HepG2 (cell line): ENCODE data around the gene PPAT. TPM values are rescaled to one million over a fixed set of nuclear protein-coding genes. Genes with fewer than 3 reads are reported as not detected.

ENCODE experiments used
- ATAC-seq: fragments of 200-7000 bp; cut with Tn5 transposase; 3 replicates; pipeline ENCODE4 v1.9.1; 2020; ENCODE audit warnings: mild to moderate bottlenecking, moderate library complexity
- BruUV-seq: library from RNA; stranded (reverse); fragments of 400-500 nt; replicated peaks from 2 replicates; lab custom pipeline; 2021; lab: Mats Ljungman, UMichigan
- CTCF ChIA-PET: fragments of 300-600 bp; formaldehyde crosslinking; extraction: SDS; loops from one replicate; lab custom pipeline; 2021; ENCODE audit warnings: low total read pairs, inconsistent platforms, low intra/inter-chr PET ratio; lab: Yijun Ruan, JAX
- POLR2A ChIA-PET: fragments of 350-600 bp; sonication (Branson Sonifier 250); formaldehyde crosslinking; loops from one replicate; lab custom pipeline; 2020; ENCODE audit warnings: antibody characterized with exemption, inconsistent platforms; lab: Yijun Ruan, JAX
- DNase-seq: peaks from one replicate; pipeline ENCODE4 v3.0.0-alpha.2; 2015; ENCODE audit warnings: low spot score
- FAIRE-seq: peaks from 3 replicates; lab custom pipeline; 2011; peaks lifted over from hg19 to GRCh38; lab: Jason Lieb, UNC
- H2AFZ ChIP-seq: one replicate; pipeline ENCODE4 v1.6.1; 2011; ENCODE audit warnings: low read length, inconsistent platforms
- H3K27ac ChIP-seq: fragments of 300-600 bp; 3 replicates; pipeline ENCODE4 v1.8.0; 2011; ENCODE audit warnings: mixed run types, mild to moderate bottlenecking, mixed read lengths, low read length, inconsistent platforms; ENCODE audit not compliant: insufficient read depth; ENCODE audit errors: extremely low read length
- H3K27me3 ChIP-seq, 2 experiments: fragments of 200-600 bp in 1 of 2; 2 replicates in 1 of 2; 3 replicates in 1 of 2; pipeline versions ENCODE4 v1.6.0 to v1.8.0; 2011; ENCODE audit warnings: low read length in 2 of 2, mild to moderate bottlenecking in 2 of 2, moderate library complexity in 2 of 2, inconsistent platforms in 1 of 2; ENCODE audit not compliant: insufficient read depth in 2 of 2, control insufficient read depth in 1 of 2
- H3K36me3 ChIP-seq, 2 experiments: fragments of 200-600 bp in 1 of 2; replicated peaks in 1 of 2; 2 replicates in 1 of 2; 3 replicates in 1 of 2; pipeline versions ENCODE4 v1.5.1 to v1.8.0; 2011; ENCODE audit warnings: low read length in 2 of 2, inconsistent platforms in 1 of 2; ENCODE audit not compliant: insufficient read depth in 2 of 2, control insufficient read depth in 1 of 2
- H3K4me1 ChIP-seq: 2 replicates; pipeline ENCODE4 v1.5.1; 2012; ENCODE audit warnings: low read length, inconsistent platforms; ENCODE audit not compliant: insufficient read depth
- H3K4me2 ChIP-seq: 2 replicates; pipeline ENCODE4 v1.6.0; 2011; ENCODE audit warnings: low read depth, low read length, inconsistent platforms
- H3K4me3 ChIP-seq, 3 experiments: fragments of 200-600 bp in 1 of 3; sonication (generic), shearing (Covaris generic) in 1 of 3; replicated peaks in 1 of 3; 2 replicates each; pipeline ENCODE4 v1.5.1; 2011 to 2016; ENCODE audit warnings: low read length in 3 of 3, inconsistent platforms in 2 of 3, low read depth in 2 of 3, mild to moderate bottlenecking in 2 of 3, control low read depth in 1 of 3, mixed read lengths in 1 of 3; ENCODE audit not compliant: insufficient read depth in 1 of 3
- H3K79me2 ChIP-seq: one replicate; pipeline ENCODE4 v1.6.1; 2011; ENCODE audit warnings: low read length, inconsistent platforms; ENCODE audit not compliant: insufficient read depth
- H3K9ac ChIP-seq: 2 replicates; pipeline ENCODE4 v1.6.0; 2011; ENCODE audit warnings: mild to moderate bottlenecking, low read depth, low read length, inconsistent platforms; ENCODE audit not compliant: insufficient read depth
- H3K9me3 ChIP-seq: 2 replicates; pipeline ENCODE4 v1.5.1; 2012; ENCODE audit warnings: mild to moderate bottlenecking, low read length
- H4K20me1 ChIP-seq: 2 replicates; pipeline ENCODE4 v1.6.0; 2011; ENCODE audit warnings: inconsistent platforms, mild to moderate bottlenecking, low read length, moderate library complexity; ENCODE audit not compliant: insufficient read depth
- AKAP8 ChIP-seq: sonication (generic); formaldehyde crosslinking; IDR thresholded peaks from 2 replicates; pipeline ENCODE4 v1.5.1; 2020; ENCODE audit warnings: mild to moderate bottlenecking, missing genetic modification reagents
- KLF6 ChIP-seq: IDR thresholded peaks from 2 replicates; pipeline ENCODE4 v1.8.0; 2016; ENCODE audit warnings: missing biosample characterization, missing genetic modification reagents
- MZF1 ChIP-seq: sonication (generic); formaldehyde crosslinking; IDR thresholded peaks from 2 replicates; pipeline ENCODE4 v1.8.1; 2023; ENCODE audit warnings: mild to moderate bottlenecking, missing genetic modification reagents, borderline replicate concordance
- SMC3 ChIP-seq: IDR thresholded peaks from 2 replicates; pipeline ENCODE4 v1.6.1; 2011; ENCODE audit warnings: low read length, improper control_type of control experiment
- THAP9 ChIP-seq: sonication (generic); formaldehyde crosslinking; IDR thresholded peaks from 2 replicates; pipeline ENCODE4; 2020; ENCODE audit warnings: missing genetic modification reagents, mild to moderate bottlenecking, borderline replicate concordance
- ZNF101 ChIP-seq: sonication (generic); formaldehyde crosslinking; IDR thresholded peaks from 2 replicates; pipeline ENCODE4 v1.4.0; 2020; ENCODE audit warnings: mild to moderate bottlenecking, low read depth, missing genetic modification reagents, borderline replicate concordance
- WGBS: methylation state at CpG from one replicate; pipeline ENCODE4 v1.1.6; 2017; ENCODE audit warnings: low lambda C conversion rate; 5-methylcytosine and 5-hydroxymethylcytosine counted together
- in situ Hi-C: cut with HindIII; loops from 2 replicates; pipeline ENCODE4 v1.10.0; 2017; ENCODE audit warnings: low pct_unique_long_range_greater_than_20kb; ENCODE audit not compliant: extremely low pct_ligation_motif_present
- intact Hi-C: fragments of 100-400 bp; cut with micrococcal nuclease; formaldehyde crosslinking; loops from one replicate; pipeline ENCODE4 v1.10.0; 2022; ENCODE audit not compliant: unreplicated experiment
- polyA plus RNA-seq, 8 experiments: library from polyadenylated mRNA; depleted of rRNA in 3 of 8; stranded (reverse) in 7 of 8; unstranded in 1 of 8; fragments of >200 nt; fragmentation: Illumina TruSeq in 4 of 8; extraction: Trizol in 4 of 8; gene quantifications; 2 replicates each; pipeline versions ENCODE4 v1.2.1 to v1.2.3, GENCODE V29; 2011 to 2016; ENCODE audit warnings: low read depth in 4 of 8, missing spikeins in 1 of 8, mixed read lengths in 1 of 8; ENCODE audit not compliant: insufficient read depth in 1 of 8
- total RNA-seq, 5 experiments: library from RNA; depleted of rRNA; stranded (reverse); fragments of >200 nt; fragmentation: Illumina TruSeq; extraction: Trizol; gene quantifications; 2 replicates each; pipeline ENCODE4 v1.2.3, GENCODE V29; 2016; ENCODE audit warnings: low read depth in 1 of 5

PPAT gene
- total and polyA plus RNA-seq, 2 of the 13 experiments (the other 11 are each of a cell fraction or from before 2014, with no cell fraction given) = 16.9 to 62.6 TPM

- H2AFZ ChIP-seq = no peak overlapping the region
- peaks cover 9 to 63% of the 10 kb centered on the region in 2 experiments for H3K36me3 ChIP-seq
- TF ChIP-seq THAP9 (CRISPR knock-in tag) = no peak
- intact Hi-C loops (no loop called here), in situ Hi-C loops (no loop called here)
- H4K20me1 ChIP-seq = no peaks in the 10 kb centered on the region
- DNase-seq (no peak), ATAC-seq (no peak), FAIRE-seq (no peak)
- POLR2A ChIA-PET = no interaction called here
- H3K79me2 ChIP-seq = no peaks in the 10 kb centered on the region
- no peaks in the 10 kb centered on the region; a peak in 1 of 5 replicates for H3K27me3 ChIP-seq
- H3K9me3 ChIP-seq = no peaks in the 10 kb centered on the region
- CTCF ChIA-PET = no interaction called here
- H3K4me2 ChIP-seq = no peak overlapping the region
- no peak overlapping the region for H3K27ac ChIP-seq
- no peaks in the 10 kb centered on the region for H3K4me1 ChIP-seq
- H3K9ac ChIP-seq = no peak overlapping the region
- 97% methylated on average over 5 of the region's 5 CpGs for WGBS
- no TSS peak for BruUV-seq
- no peak overlapping the region for H3K4me3 ChIP-seq
These were observed 41.8 kb upstream of the PPAT start for GRCh38 chr4:56477192-56477702.

- WGBS = 96% methylated on average over 2 of the region's 2 CpGs
- Histone ChIP-seq H3K27ac (no peak overlapping the region), H3K9ac (no peak overlapping the region), H3K4me1 (no peaks in the 10 kb centered on the region), H3K27me3 (no peaks in the 10 kb centered on the region; a peak in 1 of 5 replicates), H2AFZ (no peak overlapping the region), H3K9me3 (no peaks in the 10 kb centered on the region), H3K79me2 (peaks cover 3% of the 10 kb centered on the region), H3K36me3 (peaks cover 13 to 72% of the 10 kb centered on the region in 2 experiments), H3K4me2 (no peak overlapping the region), H4K20me1 (no peaks in the 10 kb centered on the region), H3K4me3 (no peak overlapping the region)
- intact Hi-C loops = no loop called here
- ChIA-PET POLR2A (no interaction called here), CTCF (no interaction called here)
- no peak for ATAC-seq
- in situ Hi-C loops = no loop called here
- DNase-seq = no peak
- no TSS peak for BruUV-seq
- no peak for FAIRE-seq
- TF ChIP-seq KLF6 (CRISPR knock-in tag) = no peak
- TF ChIP-seq ZNF101 (CRISPR knock-in tag) = no peak
- TF ChIP-seq MZF1 (CRISPR knock-in tag) = no peak
- TF ChIP-seq AKAP8 (CRISPR knock-in tag) = no peak
- TF ChIP-seq SMC3 = no peak
These were observed 40.5 kb upstream of the PPAT start for GRCh38 chr4:56475917-56476316.
